Activated naive CD8-positive, alpha-beta T cell treated with anti-CD3 and anti-CD28 coated beads, Interleukin-2, amount 50 U/mL, for 16 hours (primary cell): ENCODE data around the gene SPEM1.
A peak's percentile ranks its signal among the peaks of the same experiment; 100 is the strongest.

ENCODE experiments used
- DNase-seq: peaks from one replicate; pipeline ENCODE4 v3.0.0-alpha.2; 2020; ENCODE audit warnings: low read depth, low spot score

The SPEM1 gene

DNA sequence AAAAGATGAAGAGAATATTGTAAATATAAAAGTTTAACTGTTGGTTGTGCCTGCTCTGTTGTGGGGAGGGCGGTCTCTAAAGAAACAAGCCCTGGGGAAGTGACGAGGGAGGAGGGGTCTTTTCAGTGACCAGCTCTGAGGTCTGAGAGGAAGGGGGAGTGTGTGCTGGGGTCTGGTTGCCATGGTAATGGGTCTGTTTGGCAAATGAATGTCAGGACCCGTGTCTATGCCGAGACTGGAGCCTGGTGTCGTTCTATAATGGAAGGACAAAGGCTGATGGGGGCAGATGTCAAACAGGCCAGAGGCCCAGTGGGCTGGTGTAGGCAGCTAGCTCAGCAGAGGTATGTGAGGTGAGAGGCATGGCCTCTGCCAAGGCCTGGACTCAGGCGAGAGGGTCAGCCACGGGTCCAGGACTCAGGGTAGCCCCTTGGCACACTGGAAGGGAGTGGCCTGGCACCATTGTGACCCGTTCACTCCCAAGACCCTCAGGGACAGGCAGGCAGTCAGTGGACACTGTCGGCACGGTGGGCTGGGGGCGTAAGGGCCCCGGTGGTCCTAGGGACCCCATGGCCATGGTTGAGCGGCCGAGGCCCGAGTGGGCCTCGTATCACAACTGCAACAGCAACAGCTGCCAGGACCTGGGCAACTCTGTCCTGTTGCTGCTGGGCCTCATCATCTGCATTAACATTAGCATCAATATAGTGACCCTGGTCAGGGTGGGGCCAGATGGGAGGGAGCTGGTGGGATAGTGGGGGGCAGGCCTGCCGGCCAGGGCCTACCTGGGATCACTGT, at the start of gene SPEM1:
SPEM1 (plus strand) TSS at position 506 of the 792 bp plus-strand sequence; CDS start at position 567, 61 bp downstream.
- no peak for DNase-seq

DNA sequence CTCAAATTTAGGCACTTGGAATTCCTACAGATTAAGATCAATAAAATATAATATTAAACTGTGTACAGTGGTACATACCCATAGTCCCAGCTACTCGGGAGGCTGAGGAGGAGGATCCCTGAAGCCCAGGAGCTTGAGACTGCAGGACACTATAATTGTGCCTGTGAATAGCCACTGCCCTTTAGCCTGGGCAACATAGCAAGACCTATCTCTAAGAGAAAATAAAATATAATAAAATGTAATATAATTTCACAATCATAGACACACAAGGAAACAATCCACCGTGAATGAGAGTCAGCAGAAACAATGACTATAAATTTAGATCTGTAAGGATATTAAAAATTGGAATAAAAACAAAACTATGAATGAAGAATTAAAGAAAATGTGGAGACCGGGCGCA, 49.3 kb upstream of the SPEM1 start:
- no peak for DNase-seq

DNA sequence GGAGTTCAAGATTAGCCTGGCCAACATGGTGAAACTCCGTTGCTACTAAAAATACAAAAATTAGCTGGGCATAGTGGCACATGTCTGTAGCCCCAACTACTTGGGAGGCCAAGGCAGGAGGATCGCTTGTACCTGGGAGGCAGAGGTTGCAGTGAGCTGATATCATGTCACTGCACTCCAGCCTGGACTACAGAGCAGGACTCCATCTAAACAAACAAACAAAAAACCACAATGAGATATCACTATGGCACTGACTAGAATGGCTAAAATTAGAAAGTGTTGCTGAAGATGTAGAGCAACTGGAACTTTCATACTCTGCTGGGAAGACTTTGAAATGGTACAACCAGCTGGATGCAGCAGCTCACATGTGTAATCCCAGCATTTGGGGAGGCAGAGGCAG, 45.8 kb upstream of the SPEM1 start:
- DNase-seq, result no peak

- DNase-seq, result no peak
Measured at GRCh38 chr17:7379134-7379533, 41.0 kb upstream of the SPEM1 start.

DNA sequence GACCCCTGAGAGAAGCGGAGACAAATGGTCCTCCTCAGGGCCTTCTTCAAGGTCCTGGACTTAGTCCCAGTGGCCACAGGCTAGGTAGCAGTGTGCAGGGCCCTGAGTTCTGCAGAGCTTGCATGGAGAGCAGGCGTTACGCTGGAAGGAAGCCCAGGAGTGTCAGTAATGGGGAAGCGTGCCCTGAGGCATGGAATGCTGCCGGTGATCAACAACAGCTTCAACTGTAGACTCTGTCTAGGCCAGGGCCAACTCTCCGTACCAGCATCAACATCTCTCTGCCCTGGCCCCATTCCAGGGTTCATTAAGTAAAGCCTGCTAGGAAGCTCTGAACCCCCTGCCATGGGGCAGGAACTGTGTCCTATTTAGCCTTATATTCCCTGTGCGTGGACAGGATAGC, 39.8 kb upstream of the SPEM1 start:
- no peak for DNase-seq

GRCh38 chr17:7380855-7381683, 39.1 kb upstream of the SPEM1 start, which contains the start of gene TNK1:
TNK1 (plus strand) TSS chr17:7381089; CDS start chr17:7382927, 1,838 bp downstream.
- no peak for DNase-seq

DNA sequence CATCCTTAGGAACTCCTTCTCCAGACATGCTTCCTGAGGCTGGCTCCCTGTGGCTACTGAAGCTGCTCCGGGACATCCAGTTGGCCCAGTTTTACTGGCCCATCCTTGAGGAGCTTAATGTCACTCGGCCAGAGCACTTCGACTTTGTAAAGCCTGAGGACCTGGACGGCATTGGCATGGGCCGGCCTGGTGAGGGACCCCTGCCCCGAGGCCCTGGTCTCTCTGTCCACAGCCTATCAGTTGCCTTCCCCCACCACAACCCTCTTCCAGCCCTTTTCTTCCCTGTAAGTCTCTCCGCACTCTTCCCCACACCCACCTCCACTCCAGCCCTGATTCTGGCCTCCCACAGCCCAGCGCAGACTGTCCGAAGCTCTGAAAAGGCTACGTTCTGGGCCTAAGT, 37.2 kb upstream of the SPEM1 start:
- DNase-seq, result no peak

DNA sequence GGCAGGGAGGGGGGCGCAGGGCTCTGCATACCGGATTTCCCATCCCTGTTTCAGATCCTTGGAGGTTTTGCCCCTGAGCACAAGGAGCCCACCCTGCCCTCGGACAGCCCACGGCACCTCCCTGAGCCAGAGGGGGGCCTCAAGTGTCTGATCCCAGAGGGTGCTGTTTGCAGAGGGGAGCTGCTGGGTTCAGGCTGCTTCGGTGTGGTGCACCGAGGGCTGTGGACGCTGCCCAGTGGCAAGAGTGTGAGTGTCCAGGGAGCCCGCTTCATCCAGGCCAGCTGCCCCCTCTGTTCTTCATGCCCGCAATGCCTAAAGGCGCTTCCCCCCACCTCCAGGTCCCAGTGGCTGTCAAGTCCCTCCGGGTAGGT, 36.8 kb upstream of the SPEM1 start:
- no peak for DNase-seq

DNA sequence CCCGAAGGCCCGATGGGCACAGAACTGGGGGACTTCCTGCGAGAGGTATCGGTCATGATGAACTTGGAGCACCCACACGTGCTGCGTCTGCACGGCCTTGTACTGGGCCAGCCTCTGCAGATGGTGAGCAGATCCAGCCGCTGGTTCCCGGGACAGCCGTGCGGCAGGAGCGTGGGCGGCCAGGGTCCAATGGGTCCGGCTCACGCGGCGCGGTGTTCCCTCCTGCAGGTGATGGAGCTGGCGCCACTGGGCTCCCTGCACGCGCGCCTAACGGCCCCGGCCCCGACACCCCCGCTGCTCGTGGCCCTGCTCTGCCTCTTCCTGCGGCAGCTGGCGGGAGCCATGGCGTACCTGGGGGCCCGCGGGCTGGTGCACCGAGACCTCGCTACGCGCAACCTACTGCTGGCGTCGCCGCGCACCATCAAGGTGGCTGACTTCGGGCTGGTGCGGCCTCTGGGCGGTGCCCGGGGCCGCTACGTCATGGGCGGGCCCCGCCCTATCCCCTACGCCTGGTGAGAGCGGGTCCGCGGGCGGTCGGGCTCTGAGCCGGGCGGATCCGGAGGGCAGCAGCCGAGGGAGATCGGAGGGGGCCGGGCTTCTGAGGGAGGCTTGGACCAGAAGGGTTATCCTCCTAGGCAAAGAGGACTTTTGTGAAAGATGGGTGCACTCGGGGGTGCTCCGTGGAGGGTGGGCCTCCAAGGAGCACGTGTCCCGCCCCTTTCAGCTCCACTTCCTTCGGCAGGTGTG, 36.2 kb upstream of the SPEM1 start:
- peak; percentile 54 for DNase-seq

- no peak for DNase-seq
Measured at GRCh38 chr17:7384489-7385081, 35.5 kb upstream of the SPEM1 start.

DNA sequence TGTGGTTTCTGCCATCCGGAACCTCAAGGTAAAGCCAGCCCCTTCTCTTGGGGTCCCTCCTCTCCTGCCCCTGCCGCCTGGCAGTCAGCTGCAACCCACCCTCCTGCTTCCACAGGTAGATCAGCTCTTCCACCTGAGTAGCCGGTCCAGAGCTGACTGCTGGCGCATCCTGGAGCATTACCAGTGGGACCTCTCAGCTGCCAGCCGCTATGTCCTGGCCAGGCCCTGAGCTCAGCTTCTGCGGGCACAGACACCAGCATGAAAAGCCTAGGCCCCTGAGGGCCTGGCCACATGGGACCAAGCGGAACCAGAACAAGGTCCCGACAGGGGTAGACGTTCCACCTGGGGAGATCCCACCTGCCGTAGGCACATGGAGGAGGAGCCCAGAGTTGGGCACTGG, 31.3 kb upstream of the SPEM1 start:
- no peak for DNase-seq

GRCh38 chr17:7389924-7390910, 29.9 kb upstream of the SPEM1 start:
- DNase-seq, result no peak

DNA sequence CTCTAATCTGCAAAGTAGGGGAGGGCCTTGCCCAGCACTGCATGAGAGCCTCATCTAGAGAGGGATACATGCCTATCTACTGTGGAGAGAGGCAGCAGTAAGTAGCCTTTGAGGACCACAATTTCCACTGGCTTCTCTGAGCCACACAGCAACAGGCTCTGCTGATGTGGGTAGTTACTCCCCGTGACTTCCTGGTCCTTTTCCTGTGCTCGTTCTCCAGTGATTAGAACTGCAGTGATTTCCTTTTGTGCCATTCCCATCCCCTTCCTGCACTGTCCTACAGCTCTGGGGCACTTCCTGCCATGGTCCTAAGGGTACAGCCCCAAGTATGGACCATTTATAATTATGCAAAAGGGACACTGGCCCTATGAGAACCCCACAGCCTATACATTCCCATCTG, 28.8 kb upstream of the SPEM1 start:
- no peak for DNase-seq

DNA sequence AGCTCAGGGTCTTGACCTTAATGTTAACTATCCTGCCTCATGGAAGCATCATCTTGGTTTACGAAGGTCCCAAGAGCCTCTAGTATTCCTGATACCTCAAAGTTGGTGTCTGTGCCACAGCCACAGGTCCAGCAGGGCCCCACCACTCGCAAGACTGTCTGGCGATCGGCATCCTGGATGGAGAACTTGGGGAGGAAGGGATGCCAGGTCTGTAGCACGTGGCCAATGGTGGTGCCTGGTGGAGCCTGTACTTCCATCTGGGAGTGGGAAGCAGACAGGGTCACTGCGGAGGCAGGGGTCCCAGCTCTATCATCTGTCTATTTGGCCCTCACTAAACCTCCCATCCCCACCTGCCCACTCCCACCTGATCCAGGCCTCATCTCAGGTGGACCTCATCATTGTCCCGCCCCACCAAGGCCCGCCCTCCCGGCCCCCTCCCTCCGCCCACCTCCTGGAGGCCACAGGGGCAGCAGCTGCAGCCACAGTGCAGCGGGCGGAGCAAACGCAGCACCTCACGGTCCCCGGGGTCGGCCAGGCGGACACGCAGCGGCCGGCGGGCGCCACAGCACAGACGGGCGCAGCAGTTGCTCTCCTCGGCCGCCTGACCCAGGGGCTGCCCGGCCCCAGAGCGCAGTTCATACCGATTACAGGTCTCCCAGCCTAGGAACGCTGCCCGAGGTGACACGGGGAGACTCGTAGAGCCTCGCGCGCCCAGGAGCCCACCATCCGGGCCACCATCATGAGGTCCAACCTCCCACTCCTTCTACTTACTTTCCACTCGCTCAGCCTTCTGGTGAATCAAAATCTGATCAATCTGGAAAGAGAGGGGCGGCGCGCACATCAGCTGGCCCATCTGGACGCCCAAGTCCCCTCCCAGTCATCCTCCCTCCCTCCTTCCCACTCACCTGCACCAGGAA, 27.2 kb upstream of the SPEM1 start:
- DNase-seq, result no peak

- no peak for DNase-seq
Measured at GRCh38 chr17:7393613-7394451, 26.3 kb upstream of the SPEM1 start.

DNA sequence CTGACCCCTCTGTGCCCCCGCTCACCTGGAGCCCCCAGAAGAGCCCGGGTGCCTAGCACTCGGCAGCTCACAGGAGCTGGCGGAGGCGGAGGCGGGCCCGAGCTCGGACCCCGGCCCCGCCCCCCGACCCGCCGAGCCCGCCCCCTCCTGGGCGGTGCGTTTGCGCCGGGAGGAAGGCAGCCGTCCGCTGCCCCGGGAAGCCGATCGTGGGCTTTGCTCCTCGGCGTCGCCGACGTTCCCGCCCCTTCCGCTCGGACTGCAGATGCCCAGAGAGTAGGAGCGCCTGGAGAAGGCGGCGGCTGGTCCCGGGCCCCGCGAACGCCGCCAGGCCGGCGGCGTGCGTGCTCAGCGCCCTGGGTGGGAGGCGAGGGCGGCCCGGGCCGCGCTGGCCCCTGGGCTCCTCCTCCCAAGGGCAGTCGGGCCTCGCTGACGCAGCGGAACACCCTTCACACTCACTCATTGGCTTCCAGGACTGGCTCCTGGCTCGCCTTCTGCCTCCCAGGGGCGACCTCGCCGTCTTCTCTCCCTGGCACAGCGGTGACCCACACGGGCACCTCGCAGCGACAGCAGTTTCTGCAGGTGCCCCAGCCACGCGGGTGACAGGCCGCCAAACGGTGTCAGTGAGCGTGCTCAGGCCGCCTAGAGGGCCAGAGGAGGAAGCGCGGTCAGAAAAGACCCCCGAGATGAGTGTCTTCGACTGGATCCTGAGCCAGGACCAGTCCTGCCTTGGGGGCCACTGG, 25.5 kb upstream of the SPEM1 start, which contains the start of gene PLSCR3:
PLSCR3 (minus strand) TSS at position 74 of the 740 bp plus-strand sequence. CDS start 415 bp downstream, outside the sequence.
- DNase-seq, result peak; percentile 67

- no peak for DNase-seq
Measured at GRCh38 chr17:7396147-7396546, 24.0 kb upstream of the SPEM1 start.

DNA sequence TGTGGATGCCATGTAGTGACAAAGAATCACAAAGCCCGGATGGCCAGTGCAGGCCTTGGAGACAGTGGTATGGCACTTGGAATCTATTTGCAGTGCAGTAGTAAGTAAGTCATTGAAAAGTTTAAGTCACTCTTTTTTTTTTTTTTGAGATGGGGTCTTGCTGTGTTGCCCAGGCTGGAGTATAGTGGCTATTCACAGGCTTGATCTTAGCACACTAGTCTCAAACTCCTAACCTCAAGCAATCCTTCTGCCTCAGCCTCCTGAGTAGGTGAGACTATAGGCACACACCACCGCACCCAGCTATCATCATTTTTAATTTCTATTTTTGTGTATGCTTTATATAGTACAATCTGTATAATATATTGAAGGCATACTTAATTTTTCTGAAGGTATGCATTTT, 21.5 kb upstream of the SPEM1 start:
- no peak for DNase-seq
